GM12874 (cell line): Measurements from ENCODE around the gene TTC39A.

Experiments
- TF ChIP-seq, protein P1 (sequence below): IDR thresholded peaks from 2 replicates; pipeline ENCODE4 v1.5.1; 2011; ENCODE audit warnings: low read depth, mild to moderate bottlenecking, control low read depth, low read length, moderate library complexity; ENCODE audit not compliant: insufficient read depth

Gene TTC39A

DNA sequence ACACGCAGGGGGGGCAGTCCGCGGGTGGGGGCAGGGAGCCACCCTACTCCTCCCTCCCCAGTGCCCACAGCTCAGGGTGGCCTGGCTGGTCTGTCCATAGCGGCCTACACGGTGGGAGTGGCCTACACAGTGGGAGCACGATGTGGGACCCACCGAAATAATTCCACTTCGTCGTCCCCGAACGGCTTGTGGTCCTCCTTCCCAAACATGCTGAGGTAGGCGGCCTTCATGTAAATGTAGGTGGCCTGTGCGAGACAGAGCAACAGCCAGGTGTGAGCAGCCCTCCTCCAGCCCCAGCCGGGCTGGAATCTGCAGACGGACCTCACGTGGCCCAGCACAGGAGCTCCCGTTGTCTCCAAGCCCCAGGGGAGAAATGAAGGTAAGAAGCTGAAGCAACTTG lies 34.4 kb downstream of the TTC39A start:
- TF ChIP-seq, protein P1, sequence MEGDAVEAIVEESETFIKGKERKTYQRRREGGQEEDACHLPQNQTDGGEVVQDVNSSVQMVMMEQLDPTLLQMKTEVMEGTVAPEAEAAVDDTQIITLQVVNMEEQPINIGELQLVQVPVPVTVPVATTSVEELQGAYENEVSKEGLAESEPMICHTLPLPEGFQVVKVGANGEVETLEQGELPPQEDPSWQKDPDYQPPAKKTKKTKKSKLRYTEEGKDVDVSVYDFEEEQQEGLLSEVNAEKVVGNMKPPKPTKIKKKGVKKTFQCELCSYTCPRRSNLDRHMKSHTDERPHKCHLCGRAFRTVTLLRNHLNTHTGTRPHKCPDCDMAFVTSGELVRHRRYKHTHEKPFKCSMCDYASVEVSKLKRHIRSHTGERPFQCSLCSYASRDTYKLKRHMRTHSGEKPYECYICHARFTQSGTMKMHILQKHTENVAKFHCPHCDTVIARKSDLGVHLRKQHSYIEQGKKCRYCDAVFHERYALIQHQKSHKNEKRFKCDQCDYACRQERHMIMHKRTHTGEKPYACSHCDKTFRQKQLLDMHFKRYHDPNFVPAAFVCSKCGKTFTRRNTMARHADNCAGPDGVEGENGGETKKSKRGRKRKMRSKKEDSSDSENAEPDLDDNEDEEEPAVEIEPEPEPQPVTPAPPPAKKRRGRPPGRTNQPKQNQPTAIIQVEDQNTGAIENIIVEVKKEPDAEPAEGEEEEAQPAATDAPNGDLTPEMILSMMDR = no peak

DNA sequence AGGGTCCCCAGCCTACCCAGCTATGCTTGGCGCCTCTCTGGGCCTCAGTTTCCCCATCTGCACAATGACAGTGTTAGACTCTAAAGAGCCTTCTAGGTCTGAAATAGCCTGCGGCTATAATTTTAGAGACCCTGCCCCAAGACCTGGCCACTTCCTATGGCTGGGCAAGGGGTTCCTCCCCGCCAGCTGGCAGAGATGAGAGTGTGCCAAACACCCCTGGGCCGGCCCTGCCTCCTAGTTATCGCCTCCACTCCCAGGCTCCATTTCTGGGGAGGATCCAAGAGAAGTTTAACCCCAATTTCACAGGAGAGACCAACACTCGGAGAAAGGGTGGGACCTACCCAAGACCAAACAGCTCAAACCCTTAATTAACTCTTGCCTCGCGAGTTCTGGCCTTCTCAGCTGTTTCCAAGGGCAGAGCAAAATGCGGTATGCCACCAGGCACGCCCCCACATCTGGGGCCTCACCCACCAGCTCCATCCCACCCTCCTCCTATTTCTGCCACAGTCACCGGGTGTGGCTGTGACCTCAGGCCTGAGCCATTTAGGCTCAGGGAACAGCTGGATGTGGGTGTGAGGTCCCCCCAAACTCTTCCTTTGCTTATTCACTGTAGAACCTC lies 35.7 kb downstream of the TTC39A start:
- TF ChIP-seq, protein P1 = no peak

DNA sequence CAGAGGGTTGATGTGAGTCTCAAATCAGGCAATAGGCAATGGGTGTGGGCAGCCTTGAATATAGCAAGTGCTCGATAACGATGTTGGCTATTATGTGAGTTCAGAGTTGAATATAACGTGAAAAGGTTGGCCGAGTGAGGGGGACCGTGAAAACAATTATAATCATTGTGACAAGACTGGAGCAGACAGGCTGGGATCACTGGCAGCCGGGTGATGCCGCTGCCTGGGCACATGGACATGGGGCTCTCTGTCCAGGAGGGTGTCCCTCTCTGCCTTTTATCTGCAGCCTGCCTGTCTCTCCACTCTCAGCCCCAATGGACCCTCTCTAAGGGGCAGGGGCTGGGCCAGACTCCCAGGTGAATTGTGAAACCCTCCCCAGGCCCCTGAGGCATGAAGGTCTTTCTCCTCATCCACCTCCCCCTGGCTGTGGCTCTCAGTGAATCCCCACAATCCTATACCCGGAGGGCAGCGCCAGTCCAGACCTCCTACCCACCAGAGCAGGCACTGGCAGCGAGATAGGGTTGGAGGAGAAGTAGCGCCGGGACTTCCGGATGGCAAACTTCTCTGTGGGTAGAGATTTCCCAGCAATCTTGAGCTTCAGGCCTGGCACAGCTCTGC lies 36.4 kb downstream of the TTC39A start:
- TF ChIP-seq, protein P1 = no peak

DNA sequence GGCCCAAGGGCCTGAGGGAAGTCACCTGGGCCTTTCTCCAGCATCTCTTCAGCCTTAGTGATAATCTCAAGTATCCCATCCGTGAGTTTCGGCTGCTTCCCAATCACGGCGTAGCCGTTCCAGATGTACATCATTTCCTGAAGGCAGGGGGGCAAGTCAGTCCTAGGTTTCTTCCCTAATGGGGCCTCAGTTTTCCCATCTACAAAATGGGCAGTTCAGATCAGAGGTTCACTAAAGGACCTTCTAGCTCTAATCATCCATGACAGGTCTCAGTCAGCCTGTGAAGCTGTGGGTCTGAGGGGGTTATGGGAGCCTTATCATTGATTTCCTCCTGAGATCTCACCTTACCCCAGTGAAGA lies 39.9 kb downstream of the TTC39A start:
- TF ChIP-seq, protein P1 = no peak

DNA sequence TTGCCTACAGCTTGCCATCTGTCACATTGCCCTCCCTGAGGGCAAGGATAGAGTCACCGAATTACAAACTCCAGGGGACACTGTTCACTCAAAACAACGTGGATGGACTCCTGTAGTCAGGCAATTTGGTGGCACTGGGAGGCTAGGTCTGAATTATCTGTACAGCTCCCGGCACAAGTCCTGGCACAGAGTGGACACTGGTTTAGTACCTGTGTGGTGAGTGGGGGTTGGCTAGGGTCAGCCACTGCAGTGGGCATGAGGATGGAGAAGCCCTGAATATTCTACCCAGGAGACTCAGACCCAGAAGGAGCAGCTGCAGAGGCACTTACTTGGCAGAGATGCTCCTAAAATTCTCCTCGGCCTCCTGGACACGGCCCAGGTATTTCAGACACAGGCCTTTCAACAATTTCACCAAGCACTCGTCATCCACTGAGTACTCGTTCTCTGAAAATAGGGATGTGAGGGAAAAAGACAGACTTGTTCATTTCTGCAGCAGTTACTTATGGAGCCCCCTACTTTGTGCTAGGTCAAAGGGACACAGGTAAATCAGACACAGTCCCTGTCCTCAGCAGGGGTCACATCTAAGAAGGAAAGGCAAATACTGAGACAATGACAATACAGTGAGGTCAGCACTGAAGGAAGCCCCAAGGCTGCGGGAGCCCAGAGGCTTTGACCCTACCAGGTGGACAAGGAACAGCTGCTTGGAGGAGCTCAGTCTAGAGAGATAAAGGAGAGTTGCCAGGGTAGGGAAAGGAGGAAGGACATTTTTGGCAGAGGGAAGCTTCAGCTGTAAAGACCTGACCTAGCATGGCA lies 40.5 kb downstream of the TTC39A start:
- TF ChIP-seq, protein P1 = no peak

DNA sequence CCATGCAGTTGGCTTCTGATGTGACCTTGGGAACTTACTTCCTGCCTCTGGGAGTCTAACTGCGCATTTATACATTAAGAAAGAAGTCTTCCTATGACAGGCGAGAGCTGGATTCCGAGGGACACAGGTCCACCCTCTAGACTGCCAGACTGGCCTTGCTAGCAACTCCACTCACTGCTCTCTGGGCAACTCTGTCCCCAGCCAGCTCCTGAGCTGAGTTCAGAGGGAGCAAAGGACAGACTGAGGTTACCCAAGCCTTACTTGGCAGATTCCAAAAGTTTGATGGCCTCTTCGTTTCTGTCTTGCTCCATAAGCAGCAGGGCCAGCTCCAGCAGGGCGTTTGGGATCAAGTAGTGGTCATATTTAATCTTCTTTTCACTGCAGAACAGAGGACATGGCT lies 41.8 kb downstream of the TTC39A start:
- TF ChIP-seq, protein P1 = no peak

DNA sequence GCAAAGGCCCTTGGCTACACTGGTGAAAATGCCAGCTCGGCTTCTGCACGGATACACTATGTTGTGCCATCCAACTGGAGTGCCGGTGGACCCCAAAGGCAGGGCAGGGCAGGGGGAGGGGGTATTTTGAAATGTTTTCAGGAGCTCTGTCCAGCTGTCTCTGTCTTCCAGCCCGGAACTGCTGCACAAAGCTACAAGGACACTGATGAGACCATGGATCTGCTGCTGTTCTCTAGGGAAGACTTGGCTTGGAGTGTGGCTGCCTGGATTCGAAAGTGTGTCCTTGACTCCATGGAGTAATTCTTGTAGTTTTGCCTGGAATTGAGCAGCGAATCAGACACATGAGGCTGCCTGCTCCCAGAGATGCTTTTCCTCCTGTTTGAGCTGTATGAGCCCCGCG lies 42.4 kb downstream of the TTC39A start:
- TF ChIP-seq, protein P1 = no peak
